A549 (cell line): Measurements from ENCODE around the gene MMD.

Source experiments
- POLR2A ChIP-seq: IDR thresholded peaks from 2 replicates; pipeline ENCODE4 v1.6.1; 2012; ENCODE audit warnings: mild to moderate bottlenecking, low read length
- RAD21 ChIP-seq, 2 experiments: fragments of >200 bp in 1 of 2; sonication (Bioruptor Twin) in 1 of 2; formaldehyde crosslinking in 1 of 2; IDR thresholded peaks in 1 of 2; conservative IDR thresholded peaks in 1 of 2; 2 replicates in 1 of 2; 3 replicates in 1 of 2; pipeline ENCODE4 v1.6.1; 2012 to 2018; ENCODE audit warnings: inconsistent platforms in 1 of 2
- RCOR1 ChIP-seq: fragments of 150-350 bp; IDR thresholded peaks from 2 replicates; pipeline ENCODE4 v1.6.1; 2014; ENCODE audit warnings: antibody characterized with exemption, low read length, low read depth

GRCh38 chr17:55426851-55427586, 5.4 kb upstream of the MMD start:
- no peak for TF ChIP-seq POLR2A
- TF ChIP-seq RAD21 (conservative IDR thresholded peaks at IDR 0.05 in 1 of 2, IDR thresholded peaks at IDR 0.05 in 1 of 2) = no peak
- TF ChIP-seq RCOR1 = no peak
